ENCODE data around the gene ETFBKMT. TPM values are rescaled to one million over a fixed set of nuclear protein-coding genes. Genes with fewer than 3 reads are reported as not detected.
A peak's percentile ranks its signal among the peaks of the same experiment; 100 is the strongest.
"Not testable (repeated sequence)": the region's sequence is repeated elsewhere in the genome, so short reads cannot be mapped to it uniquely, and the experiment has no call there.

Gene ETFBKMT
- total RNA-seq, 1 experiment from 2014 or later = 0.49 TPM

DNA sequence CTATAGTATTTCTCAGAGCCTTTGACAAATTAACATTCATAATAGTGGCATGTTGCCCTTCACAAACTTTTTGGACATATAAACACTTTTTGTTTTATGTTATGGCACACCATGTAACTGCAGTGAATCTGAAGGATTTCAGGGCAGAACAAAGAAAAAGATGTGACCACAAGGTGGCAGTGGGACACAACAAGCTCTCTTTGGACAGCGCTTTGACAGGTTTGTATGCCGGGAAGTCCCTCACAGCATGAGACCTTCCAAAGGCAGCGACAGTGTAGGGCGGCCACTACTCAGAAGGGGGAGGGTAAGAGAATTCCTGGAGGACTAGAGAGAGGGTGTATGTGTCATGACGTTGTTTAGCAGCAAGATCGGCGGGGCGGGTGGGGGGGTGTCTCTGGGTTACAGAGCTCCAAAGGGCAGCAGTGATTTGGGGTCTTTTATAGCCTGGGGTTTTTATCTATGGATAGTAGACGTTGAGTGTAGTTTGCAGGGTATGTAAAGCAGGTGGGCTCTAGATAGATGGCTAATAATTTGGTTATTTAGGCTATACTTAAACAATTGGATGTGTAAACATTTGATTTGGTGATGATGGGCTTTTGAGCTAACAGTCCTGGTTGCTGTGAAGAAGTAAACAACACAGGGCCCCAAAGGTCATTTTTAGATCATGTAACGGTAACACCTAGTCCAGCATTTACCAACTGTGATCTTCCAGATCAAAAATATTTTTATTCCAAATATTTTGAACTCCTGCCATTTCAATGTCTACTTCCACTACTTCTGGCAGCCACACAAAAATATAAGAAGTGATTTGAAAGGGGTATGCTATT, 22.9 kb downstream of the ETFBKMT start:
- Histone ChIP-seq H3K36me3 (no peaks in the 10 kb centered on the region), H3K27ac (no peak overlapping the region), H3K27me3 (no peaks in the 10 kb centered on the region), H3K4me3 (no peak overlapping the region), H3K9me3 (replicated peaks) (no peaks in the 10 kb centered on the region), H3K4me1 (no peaks in the 10 kb centered on the region)
- peak; percentile 67 to 86 for DNase-seq

- H3K4me1 ChIP-seq = no peaks in the 10 kb centered on the region
- H3K27ac ChIP-seq = no peak overlapping the region
Observed at GRCh38 chr12:31685801-31686200, 26.3 kb downstream of the ETFBKMT start.

DNA sequence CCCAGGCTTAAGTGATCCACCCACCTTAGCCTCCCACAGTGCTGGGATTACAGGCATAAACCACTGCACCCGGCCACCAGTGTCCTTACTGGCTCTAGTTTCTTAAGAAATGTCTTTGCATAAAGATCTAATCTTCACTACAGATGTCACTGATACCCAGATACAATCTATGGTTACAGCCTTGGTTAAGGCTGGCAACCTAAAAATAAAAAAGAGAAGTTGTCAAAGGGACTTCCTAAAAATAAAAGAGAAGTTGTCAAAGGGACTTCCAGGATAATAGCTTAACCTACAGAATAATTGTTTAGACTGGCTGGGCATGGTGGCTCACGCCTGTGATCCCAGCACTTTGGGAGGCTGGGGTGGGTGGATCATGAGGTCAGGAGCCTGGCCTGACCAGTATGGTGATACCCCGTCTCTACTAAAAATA, 27.6 kb downstream of the ETFBKMT start:
- Histone ChIP-seq H3K27me3 (no peaks in the 10 kb centered on the region), H3K9me3 (replicated peaks) (no peaks in the 10 kb centered on the region), H3K4me1 (no peaks in the 10 kb centered on the region), H3K27ac (no peak overlapping the region), H3K36me3 (no peaks in the 10 kb centered on the region), H3K4me3 (no peak overlapping the region)
- no peak for DNase-seq

More at GRCh38 chr12:31685801-31686200, 26.3 kb downstream of the ETFBKMT start:
- H3K36me3 ChIP-seq = no peaks in the 10 kb centered on the region
- no peak overlapping the region for H3K4me3 ChIP-seq
- no peaks in the 10 kb centered on the region for H3K9me3 ChIP-seq (replicated peaks)
- DNase-seq = no peak
- H3K27me3 ChIP-seq = no peaks in the 10 kb centered on the region

- not testable (repeated sequence) for H3K27me3 ChIP-seq; H3K4me3 ChIP-seq; H3K4me1 ChIP-seq; H3K36me3 ChIP-seq; DNase-seq; H3K9me3 ChIP-seq (replicated peaks); H3K27ac ChIP-seq
Observed at GRCh38 chr12:31689921-31690320, 30.4 kb downstream of the ETFBKMT start.

DNA sequence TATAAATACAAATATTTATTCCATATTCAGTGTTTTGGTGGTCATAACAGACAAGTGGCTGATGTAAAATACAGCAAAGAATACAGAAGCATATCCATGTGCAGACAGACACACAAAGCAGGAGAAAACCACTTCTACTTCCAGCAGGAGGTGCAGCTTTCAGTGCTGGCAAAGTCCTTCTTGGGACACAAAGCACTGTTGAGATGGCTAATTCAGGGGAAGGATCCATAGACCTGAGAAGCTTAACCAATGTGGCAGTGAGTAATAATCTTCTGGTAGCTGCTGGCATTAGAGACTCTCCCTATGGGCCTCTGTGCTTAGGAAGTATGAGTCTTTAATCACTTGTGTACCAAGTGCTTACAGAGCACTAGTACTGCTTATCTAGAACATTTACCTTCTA, 42.6 kb downstream of the ETFBKMT start:
- no peak overlapping the region for H3K4me3 ChIP-seq
- peak in 1 of 2 experiments; percentile 10 for DNase-seq
- H3K9me3 ChIP-seq (replicated peaks) = no peaks in the 10 kb centered on the region
- no peaks in the 10 kb centered on the region for H3K4me1 ChIP-seq
- no peaks in the 10 kb centered on the region for H3K36me3 ChIP-seq
- H3K27me3 ChIP-seq = no peaks in the 10 kb centered on the region
- no peak overlapping the region for H3K27ac ChIP-seq

GRCh38 chr12:31705621-31706020, 46.1 kb downstream of the ETFBKMT start:
- Histone ChIP-seq H3K27ac (no peak overlapping the region), H3K27me3 (no peaks in the 10 kb centered on the region), H3K4me3 (no peak overlapping the region), H3K36me3 (no peaks in the 10 kb centered on the region), H3K9me3 (replicated peaks) (no peaks in the 10 kb centered on the region), H3K4me1 (no peaks in the 10 kb centered on the region)
- no peak for DNase-seq

GRCh38 chr12:31708118-31708517, 48.6 kb downstream of the ETFBKMT start:
- not testable (repeated sequence) for H3K4me1 ChIP-seq; H3K27ac ChIP-seq; H3K27me3 ChIP-seq; H3K9me3 ChIP-seq (replicated peaks); H3K36me3 ChIP-seq; DNase-seq; H3K4me3 ChIP-seq

- no peak for DNase-seq
- Histone ChIP-seq H3K9me3 (replicated peaks) (no peaks in the 10 kb centered on the region), H3K4me3 (no peak overlapping the region), H3K4me1 (no peaks in the 10 kb centered on the region), H3K27me3 (no peaks in the 10 kb centered on the region), H3K27ac (no peak overlapping the region), H3K36me3 (no peaks in the 10 kb centered on the region)
Observed at GRCh38 chr12:31710021-31710818, 50.7 kb downstream of the ETFBKMT start.

DNA sequence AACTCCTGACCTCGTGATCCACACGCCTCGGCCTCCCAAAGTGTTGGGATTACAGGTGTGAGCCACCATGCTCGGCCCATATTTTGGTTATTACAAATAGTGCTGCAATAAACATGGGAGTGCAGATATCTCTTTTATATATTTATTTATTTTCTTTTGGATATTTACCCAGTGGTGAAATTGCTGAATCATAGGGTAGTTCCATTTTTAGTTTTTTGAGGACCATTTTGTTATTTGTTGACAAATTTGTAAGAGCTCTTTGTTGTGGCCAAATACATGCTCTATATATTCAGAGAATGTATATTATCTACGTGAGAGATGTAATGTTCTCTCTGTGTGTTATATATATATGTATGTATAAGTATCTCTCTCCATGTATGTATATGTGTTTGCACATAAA, 53.4 kb downstream of the ETFBKMT start:
- no peaks in the 10 kb centered on the region for H3K36me3 ChIP-seq
- DNase-seq = no peak
- no peaks in the 10 kb centered on the region for H3K4me1 ChIP-seq
- no peaks in the 10 kb centered on the region for H3K27me3 ChIP-seq
- no peaks in the 10 kb centered on the region for H3K9me3 ChIP-seq (replicated peaks)
- no peak overlapping the region for H3K27ac ChIP-seq
- H3K4me3 ChIP-seq = no peak overlapping the region

DNA sequence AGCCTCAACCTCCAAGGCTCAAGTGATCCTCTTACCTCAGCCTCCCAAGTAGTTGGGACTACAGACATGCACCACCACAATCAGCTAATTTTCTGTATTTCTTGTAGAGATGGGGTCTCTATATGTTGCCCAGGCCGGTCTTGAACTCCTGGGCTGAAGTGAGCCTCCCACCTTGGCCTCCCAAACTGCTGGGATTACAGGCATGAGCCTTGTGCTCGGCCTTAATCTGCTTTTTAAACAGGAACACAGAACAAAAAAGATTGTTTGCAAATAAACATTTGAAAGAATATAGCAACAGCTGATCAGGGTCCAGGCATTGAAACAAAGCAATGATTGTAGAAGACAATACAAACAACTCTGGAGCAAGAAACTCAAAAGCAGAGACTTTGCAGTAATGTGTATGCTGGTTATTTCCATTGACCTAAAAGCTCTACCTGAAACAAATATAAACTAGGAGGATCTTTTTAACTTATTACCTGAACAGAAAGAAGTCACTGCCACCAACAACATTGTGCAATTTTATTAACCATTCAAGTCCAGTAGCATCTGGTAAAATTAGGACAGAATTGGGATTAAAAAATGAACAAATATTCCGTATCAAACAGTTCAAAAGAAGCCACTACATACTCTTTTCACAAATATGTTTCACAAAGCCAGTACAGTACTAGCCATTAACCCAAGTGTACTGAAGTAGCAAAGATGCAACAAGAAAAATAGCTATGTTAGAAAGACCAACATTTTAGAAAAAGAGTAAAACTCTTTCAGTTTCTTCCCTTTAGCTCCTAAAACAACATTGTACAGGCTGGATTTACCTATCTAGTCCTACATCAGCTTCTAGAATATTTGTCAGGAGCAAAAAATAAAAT, 55.2 kb downstream of the ETFBKMT start:
- no peaks in the 10 kb centered on the region for H3K9me3 ChIP-seq (replicated peaks)
- no peaks in the 10 kb centered on the region for H3K4me1 ChIP-seq
- no peaks in the 10 kb centered on the region for H3K36me3 ChIP-seq
- H3K27ac ChIP-seq = no peak overlapping the region
- no peak for DNase-seq
- no peaks in the 10 kb centered on the region for H3K27me3 ChIP-seq
- no peak overlapping the region for H3K4me3 ChIP-seq

DNA sequence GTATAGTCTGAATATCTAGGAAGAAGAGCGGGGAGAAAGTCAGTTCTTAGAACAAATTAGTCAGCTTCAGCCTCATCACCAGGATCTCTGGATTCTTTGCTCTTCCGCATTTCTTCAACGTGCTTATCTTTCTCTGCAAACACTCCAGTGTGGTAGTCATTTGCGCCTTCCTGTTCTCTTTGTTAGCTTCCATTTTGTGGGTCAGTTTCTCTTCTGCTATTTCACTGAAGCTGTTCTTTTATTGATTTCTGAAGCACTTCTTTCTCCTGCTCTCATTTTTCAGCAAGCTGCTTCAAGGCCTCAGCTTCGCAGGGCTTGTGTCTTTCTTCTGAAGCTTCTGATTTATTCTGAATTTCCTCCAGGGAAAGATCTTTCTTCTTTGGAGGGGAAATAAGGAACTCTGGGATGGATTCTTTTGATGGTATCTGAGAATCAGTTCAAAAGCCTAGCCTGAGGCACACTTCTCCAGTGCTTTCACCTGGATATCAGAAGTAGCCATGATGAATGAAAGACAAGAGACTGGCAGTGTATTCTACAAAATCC, 55.9 kb downstream of the ETFBKMT start:
- no peak for DNase-seq
- H3K9me3 ChIP-seq (replicated peaks) = no peaks in the 10 kb centered on the region
- H3K27ac ChIP-seq = no peak overlapping the region
- no peaks in the 10 kb centered on the region for H3K4me1 ChIP-seq
- no peaks in the 10 kb centered on the region for H3K36me3 ChIP-seq
- no peaks in the 10 kb centered on the region for H3K27me3 ChIP-seq
- no peak overlapping the region for H3K4me3 ChIP-seq

DNA sequence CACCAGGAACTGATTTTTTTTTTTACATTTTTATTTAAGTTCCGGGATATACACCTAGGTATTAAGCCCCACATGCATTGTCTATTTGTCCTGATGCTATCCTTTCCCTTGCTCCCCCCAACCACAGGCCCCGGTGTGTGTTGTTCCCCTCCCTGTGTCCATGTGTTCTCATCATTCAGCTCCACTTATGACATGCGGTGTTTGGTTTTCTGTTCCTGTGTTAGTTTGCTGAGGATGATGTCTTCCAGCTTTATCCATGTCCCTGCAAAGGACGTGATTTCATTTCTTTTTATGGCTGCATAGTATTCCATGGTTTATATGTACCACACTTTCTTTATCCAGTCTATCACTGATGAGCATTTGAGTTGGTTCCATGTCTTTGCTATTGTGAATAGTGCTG, 57.5 kb downstream of the ETFBKMT start:
- not testable (repeated sequence) for H3K9me3 ChIP-seq (replicated peaks); H3K36me3 ChIP-seq; DNase-seq; H3K27me3 ChIP-seq; H3K4me1 ChIP-seq; H3K4me3 ChIP-seq; H3K27ac ChIP-seq

- H3K4me1 ChIP-seq; H3K9me3 ChIP-seq (replicated peaks); H3K27ac ChIP-seq; H3K27me3 ChIP-seq; H3K4me3 ChIP-seq; H3K36me3 ChIP-seq; DNase-seq: not testable (repeated sequence)
Observed at GRCh38 chr12:31718542-31719198, 59.2 kb downstream of the ETFBKMT start.

- no peak for DNase-seq
- Histone ChIP-seq H3K27me3 (no peaks in the 10 kb centered on the region), H3K9me3 (replicated peaks) (no peaks in the 10 kb centered on the region), H3K36me3 (no peaks in the 10 kb centered on the region), H3K4me1 (no peaks in the 10 kb centered on the region), H3K4me3 (no peak overlapping the region), H3K27ac (no peak overlapping the region)
Observed at GRCh38 chr12:31722580-31722979, 63.1 kb downstream of the ETFBKMT start.
